IPS DF 4.7 (cell line): ENCODE measurements around the gene MYRIP.
A peak's percentile ranks its signal among the peaks of the same experiment; 100 is the strongest.

ENCODE experiments used
- DNase-seq: peaks from one replicate; pipeline ENCODE4 v3.0.0-alpha.2; 2013; ENCODE audit warnings: low spot score; ENCODE audit errors: extremely low read depth

The MYRIP gene

GRCh38 chr3:40228792-40229350, 419.5 kb downstream of the MYRIP start:
- no peak for DNase-seq

GRCh38 chr3:40229386-40229785, 420.0 kb downstream of the MYRIP start:
- DNase-seq = no peak

GRCh38 chr3:40229963-40230362, 420.6 kb downstream of the MYRIP start:
- DNase-seq = no peak

- DNase-seq = no peak
Observed at GRCh38 chr3:40230382-40230781, 421.0 kb downstream of the MYRIP start.

- no peak for DNase-seq
Observed at GRCh38 chr3:40232626-40233025, 423.2 kb downstream of the MYRIP start.

- DNase-seq = no peak
Observed at GRCh38 chr3:40237159-40237558, 427.8 kb downstream of the MYRIP start.

GRCh38 chr3:40237889-40238571, 428.6 kb downstream of the MYRIP start:
- DNase-seq = peak; percentile 11

- DNase-seq = no peak
Observed at GRCh38 chr3:40240921-40241320, 431.5 kb downstream of the MYRIP start.

GRCh38 chr3:40242216-40242615, 432.8 kb downstream of the MYRIP start:
- DNase-seq = no peak

GRCh38 chr3:40242638-40243037, 433.2 kb downstream of the MYRIP start:
- no peak for DNase-seq

GRCh38 chr3:40243056-40243455, 433.6 kb downstream of the MYRIP start:
- DNase-seq = no peak

GRCh38 chr3:40247714-40248454, 438.5 kb downstream of the MYRIP start:
- no peak for DNase-seq

GRCh38 chr3:40248591-40248990, 439.2 kb downstream of the MYRIP start:
- no peak for DNase-seq

- no peak for DNase-seq
Observed at GRCh38 chr3:40249168-40249567, 439.8 kb downstream of the MYRIP start.

- DNase-seq = no peak
Observed at GRCh38 chr3:40254491-40254890, 445.1 kb downstream of the MYRIP start.

GRCh38 chr3:40254891-40255290, 445.5 kb downstream of the MYRIP start:
- no peak for DNase-seq

GRCh38 chr3:40255532-40255931, 446.1 kb downstream of the MYRIP start:
- DNase-seq = no peak

- no peak for DNase-seq
Observed at GRCh38 chr3:40258064-40258463, 448.7 kb downstream of the MYRIP start.

GRCh38 chr3:40258555-40258954, 449.1 kb downstream of the MYRIP start:
- no peak for DNase-seq

GRCh38 chr3:40262331-40262730, 452.9 kb downstream of the MYRIP start:
- DNase-seq = no peak

GRCh38 chr3:40264451-40264850, 455.0 kb downstream of the MYRIP start:
- no peak for DNase-seq

- no peak for DNase-seq
Observed at GRCh38 chr3:40265181-40265580, 455.8 kb downstream of the MYRIP start.
